C1 segment of cervical spinal cord (tissue), 14 donors: ENCODE measurements around the gene STRC.
"Not testable (repeated sequence)": the region's sequence is repeated elsewhere in the genome, so short reads cannot be mapped to it uniquely, and the experiment has no call there.

Experiments used
- DNase-seq, 14 donors: peaks; one replicate each; lab custom pipeline; 2025; lab: John Stamatoyannopoulos, UW

Gene STRC

GRCh38 chr15:43563793-43564192, 54.8 kb downstream of the STRC start:
- not testable (repeated sequence) for DNase-seq

GRCh38 chr15:43562753-43563152, 55.8 kb downstream of the STRC start:
- not testable (repeated sequence) for DNase-seq

GRCh38 chr15:43552986-43553385, 65.6 kb downstream of the STRC start:
- DNase-seq = no peak

GRCh38 chr15:43552256-43552655, 66.3 kb downstream of the STRC start:
- no peak for DNase-seq

- no peak for DNase-seq
These were observed 67.9 kb downstream of the STRC start for GRCh38 chr15:43550527-43551363.
